ENCODE results near the gene CCDC152. TPM values are rescaled to one million over a fixed set of nuclear protein-coding genes. Genes with fewer than 3 reads are reported as not detected.

The CCDC152 gene
- total and polyA plus RNA-seq, 2 of the 13 experiments (the other 11 are each of a cell fraction or from before 2014, with no cell fraction given) = 0.20 to 0.36 TPM

DNA sequence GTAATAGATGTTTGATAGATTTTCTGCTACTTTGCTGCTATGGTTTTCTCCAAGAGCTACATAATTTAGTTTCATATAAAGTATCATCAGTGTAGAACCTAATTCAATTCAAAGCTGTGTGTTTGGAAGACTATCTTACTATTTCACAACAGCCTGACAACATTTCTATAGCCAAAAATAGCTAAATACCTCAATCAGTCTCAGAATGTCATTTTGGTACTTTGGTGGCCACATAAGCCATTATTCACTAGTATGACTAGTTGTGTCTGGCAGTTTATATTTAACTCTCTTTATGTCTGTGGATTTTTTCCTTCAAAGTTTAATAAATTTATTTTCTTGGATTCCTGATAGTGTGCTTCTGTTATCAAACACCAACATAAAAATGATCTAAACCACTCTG, 35.1 kb upstream of the CCDC152 start:
- Histone ChIP-seq H3K4me2 (ENCODE audit: low read depth, low read length) (no peak overlapping the region), H3K27ac (ENCODE audit: extremely low read length, insufficient read depth, low read length) (no peak overlapping the region), H3K79me2 (ENCODE audit: insufficient read depth, low read length) (no peaks in the 10 kb centered on the region), H2AFZ (ENCODE audit: low read length) (no peak overlapping the region), H3K27me3 (ENCODE audit: control insufficient read depth in 1 of 2, insufficient read depth in 2 of 2, low read length in 2 of 2) (no peaks in the 10 kb centered on the region), H4K20me1 (ENCODE audit: insufficient read depth, low read length) (no peaks in the 10 kb centered on the region), H3K4me1 (ENCODE audit: insufficient read depth, low read length) (no peaks in the 10 kb centered on the region), H3K4me3 (replicated peaks in 1 of 3; ENCODE audit: insufficient read depth in 1 of 3, low read depth in 2 of 3, low read length in 3 of 3) (no peak overlapping the region), H3K36me3 (replicated peaks in 1 of 2; ENCODE audit: control insufficient read depth in 1 of 2, insufficient read depth in 2 of 2, low read length in 2 of 2) (no peaks in the 10 kb centered on the region), H3K9ac (ENCODE audit: insufficient read depth, low read depth, low read length) (no peak overlapping the region), H3K9me3 (ENCODE audit: low read length) (no peaks in the 10 kb centered on the region)
- ChIA-PET CTCF (ENCODE audit: low intra/inter-chr PET ratio, low total read pairs) (no interaction called here), POLR2A (no interaction called here)
- in situ Hi-C loops (cut with HindIII; ENCODE audit: extremely low pct_ligation_motif_present, low pct_unique_long_range_greater_than_20kb) (no loop called here), intact Hi-C loops (cut with micrococcal nuclease; ENCODE audit: unreplicated experiment) (no loop called here)
- FAIRE-seq (no peak), ATAC-seq (no peak), DNase-seq (ENCODE audit: low spot score) (no peak)
- no TSS peak for BruUV-seq (replicated peaks)
- TF ChIP-seq KLF13 (CRISPR knock-in tag; IDR thresholded peaks at IDR 0.05) (no peak), FOXO1 (CRISPR knock-in tag; IDR thresholded peaks at IDR 0.05) (no peak), ZNF552 (CRISPR knock-in tag; IDR thresholded peaks at IDR 0.05; ENCODE audit: borderline replicate concordance) (no peak), PPARG (CRISPR knock-in tag; conservative IDR thresholded peaks at IDR 0.05) (no peak), PREB (CRISPR knock-in tag; IDR thresholded peaks at IDR 0.05) (no peak), SRSF9 (IDR thresholded peaks at IDR 0.05; ENCODE audit: borderline replicate concordance, insufficient read depth, low read depth, low read length, poor library complexity, severe bottlenecking) (no peak), DZIP1 (CRISPR knock-in tag; IDR thresholded peaks at IDR 0.05) (no peak), PAF1 (CRISPR knock-in tag; IDR thresholded peaks at IDR 0.05) (no peak), SIN3A (IDR thresholded peaks at IDR 0.05; ENCODE audit: borderline replicate concordance, low read depth, low read length) (no peak), DBP (CRISPR knock-in tag; IDR thresholded peaks at IDR 0.05; ENCODE audit: not compliant biosample characterization) (no peak), ZNF629 (CRISPR knock-in tag; conservative IDR thresholded peaks at IDR 0.05) (no peak), JUN (CRISPR knock-in tag; IDR thresholded peaks at IDR 0.05) (no peak), POLR2A (IDR thresholded peaks at IDR 0.05; ENCODE audit: insufficient read depth in 1 of 2, low read depth in 2 of 2, low read length in 2 of 2) (no peak)
- TF ChIP-seq, protein P1, sequence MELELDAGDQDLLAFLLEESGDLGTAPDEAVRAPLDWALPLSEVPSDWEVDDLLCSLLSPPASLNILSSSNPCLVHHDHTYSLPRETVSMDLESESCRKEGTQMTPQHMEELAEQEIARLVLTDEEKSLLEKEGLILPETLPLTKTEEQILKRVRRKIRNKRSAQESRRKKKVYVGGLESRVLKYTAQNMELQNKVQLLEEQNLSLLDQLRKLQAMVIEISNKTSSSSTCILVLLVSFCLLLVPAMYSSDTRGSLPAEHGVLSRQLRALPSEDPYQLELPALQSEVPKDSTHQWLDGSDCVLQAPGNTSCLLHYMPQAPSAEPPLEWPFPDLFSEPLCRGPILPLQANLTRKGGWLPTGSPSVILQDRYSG (CRISPR knock-in tag; IDR thresholded peaks at IDR 0.05) = no peak
- TF ChIP-seq, protein P2, sequence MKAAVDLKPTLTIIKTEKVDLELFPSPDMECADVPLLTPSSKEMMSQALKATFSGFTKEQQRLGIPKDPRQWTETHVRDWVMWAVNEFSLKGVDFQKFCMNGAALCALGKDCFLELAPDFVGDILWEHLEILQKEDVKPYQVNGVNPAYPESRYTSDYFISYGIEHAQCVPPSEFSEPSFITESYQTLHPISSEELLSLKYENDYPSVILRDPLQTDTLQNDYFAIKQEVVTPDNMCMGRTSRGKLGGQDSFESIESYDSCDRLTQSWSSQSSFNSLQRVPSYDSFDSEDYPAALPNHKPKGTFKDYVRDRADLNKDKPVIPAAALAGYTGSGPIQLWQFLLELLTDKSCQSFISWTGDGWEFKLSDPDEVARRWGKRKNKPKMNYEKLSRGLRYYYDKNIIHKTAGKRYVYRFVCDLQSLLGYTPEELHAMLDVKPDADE (CRISPR knock-in tag; IDR thresholded peaks at IDR 0.05) = no peak

Measured in HepG2 (cell line).